HS-27A (cell line): Measurements from ENCODE around the gene RBM15B.

Experiments used
- DNase-seq: peaks from one replicate; pipeline ENCODE4 v3.0.0-alpha.2; 2012; ENCODE audit warnings: low read depth, missing footprints

RBM15B gene

DNA sequence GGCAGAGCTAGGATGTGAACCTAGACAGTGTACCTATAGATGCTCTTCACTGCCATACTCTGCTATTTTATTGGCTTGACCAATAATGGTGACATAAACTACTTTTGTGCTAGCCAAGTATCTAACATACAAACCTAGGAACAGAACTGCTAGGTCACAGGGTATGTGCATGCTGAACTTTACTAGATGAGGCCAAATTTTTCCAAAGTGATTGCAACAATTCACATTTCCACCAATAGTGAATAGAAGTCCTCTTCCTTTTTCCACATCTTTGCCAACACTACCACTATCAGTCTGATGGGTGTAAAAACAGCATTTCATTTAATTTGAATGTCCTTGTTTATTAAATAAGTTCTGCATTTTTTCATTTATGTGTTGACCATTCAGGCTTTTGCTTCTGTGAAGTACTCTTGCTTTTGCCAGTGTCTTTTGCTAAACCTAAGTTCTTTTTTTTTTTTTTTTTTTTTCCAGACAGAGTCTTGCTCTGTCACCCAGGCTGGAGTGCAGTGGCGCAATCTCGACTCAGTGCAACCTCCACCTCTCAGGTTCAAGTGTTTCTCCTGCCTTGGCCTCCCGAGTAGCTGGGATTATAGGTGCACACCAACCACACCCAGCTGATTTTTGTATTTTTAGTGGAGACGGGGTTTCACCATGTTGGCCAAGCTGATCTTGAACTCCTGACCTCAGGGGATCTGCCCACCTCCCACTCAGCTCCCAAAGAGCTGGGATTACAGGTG lies 54.6 kb downstream of the RBM15B start:
- no peak for DNase-seq
